ENCODE data around the gene EMC9.
"Not testable (repeated sequence)": the region's sequence is repeated elsewhere in the genome, so short reads cannot be mapped to it uniquely, and the experiment has no call there.

Gene EMC9

GRCh38 chr14:24129410-24129998 is 11.9 kb downstream of the EMC9 start:
- DNase-seq = no peak

GRCh38 chr14:24127673-24128072 is 13.7 kb downstream of the EMC9 start:
- no peak for DNase-seq

- no peak for DNase-seq
Measured at GRCh38 chr14:24126939-24127338, 14.5 kb downstream of the EMC9 start.

- no peak for DNase-seq
Measured at GRCh38 chr14:24123424-24124417, 17.7 kb downstream of the EMC9 start.

- DNase-seq = no peak
Measured at GRCh38 chr14:24122898-24123297, 18.5 kb downstream of the EMC9 start.

- DNase-seq = no peak
Measured at GRCh38 chr14:24122416-24122815, 19.0 kb downstream of the EMC9 start.

- no peak for DNase-seq
Measured at GRCh38 chr14:24121210-24121609, 20.2 kb downstream of the EMC9 start.

GRCh38 chr14:24119691-24120090 is 21.7 kb downstream of the EMC9 start:
- no peak for DNase-seq

GRCh38 chr14:24117179-24117578 is 24.2 kb downstream of the EMC9 start:
- no peak for DNase-seq

- no peak for DNase-seq
Measured at GRCh38 chr14:24116128-24116814, 25.1 kb downstream of the EMC9 start.

GRCh38 chr14:24115422-24116127 is 25.8 kb downstream of the EMC9 start:
- no peak for DNase-seq

- peak; percentile 99 for DNase-seq
Measured at GRCh38 chr14:24114532-24115421, 26.6 kb downstream of the EMC9 start, which contains the start of the genes DCAF11 and NRL. TSS of gene DCAF11 (plus strand) at chr14:24114777. CDS start at chr14:24115595, 818 bp downstream. TSS of gene NRL (minus strand) at chr14:24114949. CDS start at chr14:24082848, 32,101 bp downstream.

- peak; percentile 78 for DNase-seq
Measured at GRCh38 chr14:24113801-24114531, 27.4 kb downstream of the EMC9 start.

- DNase-seq = no peak
Measured at GRCh38 chr14:24113379-24113800, 28.0 kb downstream of the EMC9 start.

GRCh38 chr14:24110523-24110922 is 30.9 kb downstream of the EMC9 start:
- DNase-seq = no peak

- DNase-seq = no peak
Measured at GRCh38 chr14:24110060-24110459, 31.3 kb downstream of the EMC9 start.

GRCh38 chr14:24108336-24108874 is 33.0 kb downstream of the EMC9 start:
- DNase-seq = no peak

GRCh38 chr14:24106672-24107271 is 34.6 kb downstream of the EMC9 start:
- no peak for DNase-seq

- DNase-seq = not testable (repeated sequence)
Measured at GRCh38 chr14:24105609-24106239, 35.7 kb downstream of the EMC9 start.

- no peak for DNase-seq
Measured at GRCh38 chr14:24103451-24103850, 37.9 kb downstream of the EMC9 start.

All from COR-L47 (cell line).